Heart right ventricle (tissue), 16 donors: Measurements from ENCODE around the gene PLPP1. TPM values are rescaled to one million over a fixed set of nuclear protein-coding genes. Genes with fewer than 3 reads are reported as not detected.

Experiments used
- ATAC-seq, 8 donors: fragments of 200-7000 bp; cut with Tn5 transposase; one replicate each; pipeline ENCODE4 v1.9.1; 2020; ENCODE audit warnings: mild to moderate bottlenecking in 8 of 8, moderate library complexity in 8 of 8, moderate number of reproducible peaks in 1 of 8
- DNase-seq, 2 donors: peaks; one replicate each; pipeline ENCODE4 v3.0.0-alpha.2; 2020
- H3K27ac ChIP-seq, 10 donors: fragments of 200-600 bp; sonication (generic) in 2 of 10; one replicate each; pipeline versions ENCODE4 v1.5.0 to v1.8.0; 2020 to 2022; ENCODE audit warnings: mild to moderate bottlenecking in 3 of 10
- H3K27me3 ChIP-seq, 7 donors: fragments of 200-600 bp; one replicate each; pipeline ENCODE4 v1.8.0; 2021 to 2022; ENCODE audit warnings: mild to moderate bottlenecking in 2 of 7
- H3K36me3 ChIP-seq, 9 donors: fragments of 200-600 bp; sonication (generic) in 1 of 9; one replicate each; pipeline versions ENCODE4 v1.5.0 to v1.8.0; 2020 to 2022; ENCODE audit warnings: mild to moderate bottlenecking in 2 of 9
- H3K4me1 ChIP-seq, 9 donors: fragments of 200-600 bp; sonication (generic) in 1 of 9; one replicate each; pipeline versions ENCODE4 v1.5.0 to v1.8.0; 2020 to 2022; ENCODE audit warnings: mild to moderate bottlenecking in 4 of 9
- H3K4me3 ChIP-seq, 10 donors: fragments of 200-600 bp; sonication (generic) in 2 of 10; one replicate each; pipeline versions ENCODE4 v1.5.0 to v1.8.0; 2020 to 2022; ENCODE audit warnings: mild to moderate bottlenecking in 7 of 10, moderate library complexity in 2 of 10
- H3K9me3 ChIP-seq, 11 donors: fragments of 200-600 bp in 10 of 11; sonication (generic) in 2 of 11; one replicate each; pipeline versions ENCODE4 v1.5.0 to v1.8.0; 2013 to 2022; ENCODE audit warnings: mild to moderate bottlenecking in 2 of 11, control low read depth in 1 of 11, moderate library complexity in 1 of 11
- CTCF ChIP-seq, 9 donors: fragments of 200-600 bp; sonication (generic) in 2 of 9; IDR thresholded peaks; one replicate each; pipeline versions ENCODE4 v1.5.0 to v1.8.0; 2021 to 2022; ENCODE audit warnings: antibody characterized with exemption in 9 of 9, mild to moderate bottlenecking in 5 of 9, moderate library complexity in 1 of 9
- WGBS, 2 donors: extraction: QIAGEN DNeasy Blood & Tissue Kit; methylation state at CpG; one replicate each; pipeline ENCODE4 v1.1.7; 2013; ENCODE audit warnings: inconsistent platforms in 1 of 2; 5-methylcytosine and 5-hydroxymethylcytosine counted together
- intact Hi-C, 10 donors: fragments of 100-400 bp; cut with DNase I; formaldehyde crosslinking; loops; one replicate each; pipeline versions ENCODE4 v1.11.1 to v1.14.2; 2022
- polyA plus RNA-seq, 2 donors: library from polyadenylated mRNA; stranded (reverse); fragments of 200-250 nt; gene quantifications; one replicate each; pipeline ENCODE4 v1.2.3, GENCODE V29; 2013
- total RNA-seq, 10 donors: library from RNA; stranded (reverse); fragmentation: NEBNext Ultra II Directional in 3 of 10; extraction: Animal tissue kit (Norgen Biotek cat#: 25700) in 3 of 10; gene quantifications; one replicate each; pipeline versions ENCODE4 v1.2.1 to v1.2.4, GENCODE V29; 2021 to 2023
- donor health status: Arrhythmogenic right ventricular cardiomyopathy.
- donor health status: ischemic (EF 13 %, LVEDD 7.1; RV severe dilation, severe dysfunction).
- donor health status: healthy with polysubstance abuse.
- donor health status: DM: no; HTN: yes; CAD: no.
- donor health status: DM: no; HTN: no; CAD: no.
- donor health status: ischemic (EF 25% LVEDD 6.9; RV normal size, moderate dysfunction).
- donor health status: ischemic (EF 25% LVEDD 5.7; RV mildly dilated, moderate dysfunction).
- donor health status: healthy.
- donor health status: DM: yes; HTN: yes; CAD: no.
- donor health status: Ischemic cardiomyopathy.
- donor health status: ischemic (EF 35%, LVEDD 5.7; RV mildly dilated, moderate dysfunction).
- donor health status: nonischemic (EF 11% LVEDD 7.7; RV severe dilation, severe dysfunction).
- donor health status: DM: yes; HTN: yes; CAD: no.
- donor health status: PGD.
- donor health status: ischemic (EF 29% LVEDD 5.4; RV normal size, mild dysfunction).
- donor health status: nonischemic (EF 23%, LVEDD 6.1; RV moderate dilation, normal function).

The PLPP1 gene
- total and polyA plus RNA-seq, 12 donors, result 58.7 to 111 (median 77.4) TPM

- H3K36me3 ChIP-seq, result no peaks in the 10 kb centered on the region
- no peak for TF ChIP-seq CTCF (IDR thresholded peaks at IDR 0.05)
- H3K27me3 ChIP-seq, result no peaks in the 10 kb centered on the region
- peaks cover 0 to 10% (median 0%) of the 10 kb centered on the region in 9 donors for H3K4me1 ChIP-seq
- DNase-seq, result no peak
- no peak for ATAC-seq
- 89% methylated on average over 3 of the region's 3 CpGs for WGBS, 2 donors
- no peaks in the 10 kb centered on the region for H3K9me3 ChIP-seq
- no peak overlapping the region for H3K27ac ChIP-seq
- intact Hi-C loops, result no loop called here
- H3K4me3 ChIP-seq, result no peak overlapping the region
These were observed 22.4 kb upstream of the PLPP1 start for GRCh38 chr5:55557123-55557522.

- intact Hi-C loops, result no loop called here
- DNase-seq, result no peak
These were observed 19.9 kb upstream of the PLPP1 start for GRCh38 chr5:55554585-55555202.

GRCh38 chr5:55551904-55552303, 17.1 kb upstream of the PLPP1 start:
- DNase-seq (no peak), ATAC-seq (no peak)
- Histone ChIP-seq H3K4me3 (no peak overlapping the region), H3K9me3 (no peaks in the 10 kb centered on the region), H3K27me3 (no peaks in the 10 kb centered on the region), H3K27ac (no peak overlapping the region), H3K36me3 (no peaks in the 10 kb centered on the region), H3K4me1 (peaks cover 0 to 10% (median 0%) of the 10 kb centered on the region in 9 donors)
- 95 to 97% methylated on average over 10 of the region's 10 CpGs for WGBS, 2 donors
- intact Hi-C loops, result no loop called here
- TF ChIP-seq CTCF (IDR thresholded peaks at IDR 0.05), result no peak

More at GRCh38 chr5:55554585-55555202, 19.9 kb upstream of the PLPP1 start:
- Histone ChIP-seq H3K36me3 (no peaks in the 10 kb centered on the region), H3K9me3 (no peaks in the 10 kb centered on the region), H3K4me1 (peaks cover 0 to 10% (median 0%) of the 10 kb centered on the region in 9 donors), H3K4me3 (no peak overlapping the region), H3K27me3 (no peaks in the 10 kb centered on the region), H3K27ac (no peak overlapping the region)
- ATAC-seq, result no peak
- no peak for TF ChIP-seq CTCF (IDR thresholded peaks at IDR 0.05)
- WGBS, 2 donors, result 80 to 83% methylated on average over 2 of the region's 2 CpGs

- Histone ChIP-seq H3K4me1 (peaks cover 0 to 10% (median 0%) of the 10 kb centered on the region in 9 donors), H3K27ac (no peak overlapping the region), H3K4me3 (no peak overlapping the region), H3K36me3 (no peaks in the 10 kb centered on the region), H3K27me3 (no peaks in the 10 kb centered on the region), H3K9me3 (no peaks in the 10 kb centered on the region)
- DNase-seq, result no peak
- 86 to 89% methylated on average over 7 of the region's 7 CpGs for WGBS, 2 donors
- TF ChIP-seq CTCF (IDR thresholded peaks at IDR 0.05), result no peak
- intact Hi-C loops, result no loop called here
- no peak for ATAC-seq
These were observed 16.6 kb upstream of the PLPP1 start for GRCh38 chr5:55551358-55551757.
